Endothelial cell of umbilical vein (primary cell): ENCODE data around the gene ZNF512. TPM values are rescaled to one million over a fixed set of nuclear protein-coding genes. Genes with fewer than 3 reads are reported as not detected.

Experiments used
- BruUV-seq: library from RNA; stranded (reverse); fragments of 400-500 nt; replicated peaks from 2 replicates; lab custom pipeline; 2021; lab: Mats Ljungman, UMichigan
- CTCF ChIA-PET: fragments of 300-600, 350-600 bp; sonication (Branson Sonifier 250); formaldehyde crosslinking; loops from one replicate; lab custom pipeline; 2021; ENCODE audit warnings: antibody characterized with exemption, inconsistent platforms; lab: Charles Lee
- POLR2A ChIA-PET: fragments of 300-600, 350-600 bp; sonication (Branson Sonifier 250); formaldehyde crosslinking; loops from one replicate; lab custom pipeline; 2021; ENCODE audit warnings: antibody characterized with exemption, inconsistent platforms; lab: Charles Lee
- DNase-seq: peaks from one replicate; pipeline ENCODE4 v3.0.0-alpha.2; 2011; ENCODE audit warnings: low read depth, low spot score
- FAIRE-seq: peaks from 2 replicates; lab custom pipeline; 2011; peaks lifted over from hg19 to GRCh38; lab: Jason Lieb, UNC
- H2AFZ ChIP-seq: 2 replicates; pipeline ENCODE4 v1.6.0; 2012; ENCODE audit warnings: low read depth, low read length, control low read depth, inconsistent platforms
- H3K27ac ChIP-seq: 2 replicates; pipeline ENCODE4 v1.5.1; 2011; ENCODE audit warnings: low read depth, mild to moderate bottlenecking, control low read depth, low read length, moderate library complexity; ENCODE audit not compliant: insufficient read depth
- H3K27me3 ChIP-seq, 2 experiments: 2 replicates each; pipeline versions ENCODE4 v1.6.0 to v1.6.1; 2011; ENCODE audit warnings: low read length in 2 of 2, mixed read lengths in 1 of 2; ENCODE audit not compliant: control insufficient read depth in 2 of 2, insufficient read depth in 2 of 2
- H3K36me3 ChIP-seq, 2 experiments: 2 replicates in 1 of 2; 3 replicates in 1 of 2; pipeline ENCODE4 v1.5.1; 2011; ENCODE audit warnings: low read length in 2 of 2, mild to moderate bottlenecking in 1 of 2, moderate library complexity in 1 of 2; ENCODE audit not compliant: control insufficient read depth in 2 of 2, insufficient read depth in 2 of 2; ENCODE audit errors: extremely low read depth in 1 of 2
- H3K4me1 ChIP-seq: 3 replicates; pipeline ENCODE4 v1.5.1; 2011; ENCODE audit warnings: mild to moderate bottlenecking, low read length; ENCODE audit not compliant: control insufficient read depth, insufficient read depth; ENCODE audit errors: extremely low read depth
- H3K4me2 ChIP-seq: 2 replicates; pipeline ENCODE4 v1.6.1; 2011; ENCODE audit warnings: low read length, control low read depth, mixed read lengths; ENCODE audit not compliant: insufficient read depth
- H3K4me3 ChIP-seq, 3 experiments: fragments of 200-600 bp in 1 of 3; sonication (generic), shearing (Covaris generic) in 1 of 3; replicated peaks in 1 of 3; 2 replicates each; pipeline ENCODE4 v1.5.1; 2011 to 2016; ENCODE audit warnings: control low read depth in 3 of 3, low read length in 3 of 3, mild to moderate bottlenecking in 2 of 3, inconsistent platforms in 1 of 3, low read depth in 1 of 3, moderate library complexity in 1 of 3; ENCODE audit not compliant: insufficient read depth in 1 of 3
- H3K79me2 ChIP-seq: 2 replicates; pipeline ENCODE4 v1.6.0; 2012; ENCODE audit warnings: low read length, inconsistent platforms; ENCODE audit not compliant: control insufficient read depth, insufficient read depth
- H3K9ac ChIP-seq: replicated peaks from 2 replicates; pipeline ENCODE3; 2011; ENCODE audit warnings: low read length, control low read depth; ENCODE audit not compliant: insufficient read depth; ENCODE audit errors: extremely low read depth
- H3K9me1 ChIP-seq: replicated peaks from 3 replicates; pipeline ENCODE4 v1.6.0; 2011; ENCODE audit warnings: mild to moderate bottlenecking, low read length; ENCODE audit not compliant: control insufficient read depth, insufficient read depth; ENCODE audit errors: extremely low read depth
- H3K9me3 ChIP-seq: replicated peaks from 2 replicates; pipeline ENCODE4 v1.5.1; 2012; ENCODE audit warnings: low read length, inconsistent platforms; ENCODE audit not compliant: control insufficient read depth, insufficient read depth
- H4K20me1 ChIP-seq: replicated peaks from 2 replicates; pipeline ENCODE3; 2011; ENCODE audit warnings: mild to moderate bottlenecking, low read length; ENCODE audit not compliant: control insufficient read depth, insufficient read depth; ENCODE audit errors: extremely low read depth
- EZH2 ChIP-seq: IDR thresholded peaks from 2 replicates; pipeline ENCODE4 v1.6.1; 2012; ENCODE audit warnings: borderline replicate concordance, low read depth, mild to moderate bottlenecking, moderate library complexity, low read length, inconsistent platforms; ENCODE audit not compliant: severe bottlenecking
- FOS ChIP-seq: IDR thresholded peaks from 2 replicates; pipeline ENCODE4 v1.6.1; 2011; ENCODE audit warnings: mild to moderate bottlenecking, low read length, moderate library complexity, borderline replicate concordance; ENCODE audit not compliant: insufficient read depth
- GATA2 ChIP-seq: IDR thresholded peaks from 2 replicates; pipeline ENCODE4 v1.7.0; 2011; ENCODE audit warnings: low read depth, mild to moderate bottlenecking, moderate library complexity, mixed read lengths, low read length; ENCODE audit not compliant: insufficient read length, insufficient read depth
- JUN ChIP-seq: IDR thresholded peaks from 2 replicates; pipeline ENCODE4 v1.6.1; 2011; ENCODE audit warnings: borderline replicate concordance, low read depth; ENCODE audit not compliant: insufficient read length, insufficient read depth
- MYC ChIP-seq: IDR thresholded peaks from one replicate; pipeline ENCODE4 v1.6.1; 2011; ENCODE audit warnings: mild to moderate bottlenecking, low read depth, low read length
- POLR2A ChIP-seq: IDR thresholded peaks from 2 replicates; pipeline ENCODE4 v1.6.1; 2012; ENCODE audit warnings: low read depth, mild to moderate bottlenecking, control low read depth, low read length
- POLR2AphosphoS5 ChIP-seq: IDR thresholded peaks from 2 replicates; pipeline ENCODE4 v1.6.1; 2012; ENCODE audit warnings: low read depth, mild to moderate bottlenecking, control low read depth, low read length, moderate library complexity; ENCODE audit not compliant: insufficient read depth
- dilution Hi-C: fragments of 300-500 bp; cut with MboI; formaldehyde crosslinking; loops from one replicate; pipeline ENCODE4 v1.15.0; 2019; ENCODE audit warnings: low sequenced_read_pairs; ENCODE audit not compliant: extremely low pct_ligation_motif_present
- intact Hi-C: fragments of 100-400 bp; cut with micrococcal nuclease; formaldehyde crosslinking; loops from one replicate; pipeline ENCODE4 v1.10.0; 2022
- polyA plus RNA-seq, 4 experiments: library from polyadenylated mRNA; depleted of rRNA in 3 of 4; stranded (reverse) in 3 of 4; unstranded in 1 of 4; fragments of >200 nt; gene quantifications; 2 replicates each; pipeline versions ENCODE4 v1.2.1 to v1.2.3, GENCODE V29; 2011 to 2012; ENCODE audit warnings: missing spikeins in 1 of 4
- total RNA-seq: library from RNA; stranded (reverse); gene quantifications from 2 replicates; pipeline ENCODE4 v1.2.3, GENCODE V29; 2021
- TF ChIP-seq, protein P1 (sequence below): IDR thresholded peaks from 2 replicates; pipeline ENCODE4 v1.6.1; 2011; ENCODE audit not compliant: insufficient read depth, insufficient read length
- TF ChIP-seq, protein P2 (sequence below), 2 donors: IDR thresholded peaks; 1 replicate in 1 of 2; 2 replicates in 1 of 2; pipeline ENCODE4 v1.5.1; 2011; ENCODE audit warnings: low read length in 2 of 2, mild to moderate bottlenecking in 2 of 2, moderate library complexity in 2 of 2, control low read depth in 1 of 2, inconsistent platforms in 1 of 2, low read depth in 1 of 2; ENCODE audit not compliant: insufficient read depth in 1 of 2; ENCODE audit errors: extremely low read depth in 1 of 2

Gene ZNF512
- total and polyA plus RNA-seq, 2 donors (not counting 3 experiments of a cell fraction or from before 2014, with no cell fraction given), result 17.8 to 37.0 TPM

DNA sequence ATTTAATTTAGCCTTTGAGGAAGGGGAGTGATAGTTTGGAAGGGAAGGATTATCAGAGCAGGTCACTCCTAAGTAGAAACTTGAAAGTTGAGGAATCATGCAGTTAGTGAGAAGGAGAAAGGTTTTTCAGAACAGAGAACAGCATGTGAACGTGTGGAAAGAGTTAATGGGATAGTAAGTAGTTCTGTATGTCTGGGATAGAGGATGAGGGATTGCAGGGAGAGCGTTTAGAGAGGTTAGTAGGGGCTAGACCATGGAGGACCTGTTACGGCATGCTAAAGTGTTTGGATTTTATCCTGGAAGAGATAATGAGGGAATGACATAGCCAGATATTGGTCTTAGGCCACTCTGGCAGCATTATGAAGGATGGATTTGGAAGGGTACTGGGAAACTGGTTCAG is 1.8 kb downstream of the ZNF512 start:
- no peaks in the 10 kb centered on the region for H3K9me1 ChIP-seq
- FAIRE-seq (no peak), DNase-seq (no peak)
- ChIA-PET POLR2A (no interaction called here), CTCF (interaction anchor here (1.3 to 1.4 kb wide), 2 partner anchors 10 to 36 kb away, joined by 3 to 5 read pairs; no protein-coding TSS in a partner anchor)
- H4K20me1 ChIP-seq, result peaks cover 3% of the 10 kb centered on the region
- H3K9ac ChIP-seq, result no peak overlapping the region
- peaks cover 24% of the 10 kb centered on the region for H3K4me1 ChIP-seq
- H3K4me3 ChIP-seq, result peak overlapping the region in 2 of 3 experiments; percentile 94 to 98
- H3K9me3 ChIP-seq, result no peaks in the 10 kb centered on the region
- H3K27me3 ChIP-seq, result no peaks in the 10 kb centered on the region
- H3K4me2 ChIP-seq, result peak overlapping the region; percentile 96
- no peak overlapping the region for H2AFZ ChIP-seq
- BruUV-seq, result no TSS peak
- intact Hi-C loops, result loop anchor here (5.0 kb wide), 2 partner anchors 157 to 177 kb away; partner anchors contain the start of genes NRBP1 and PPM1G
- H3K79me2 ChIP-seq, result peaks cover 66% of the 10 kb centered on the region
- dilution Hi-C loops, result loop anchor here (25.0 kb wide), 1 partner anchor 122 kb away; no protein-coding TSS in a partner anchor
- H3K36me3 ChIP-seq, result no peaks in the 10 kb centered on the region
- TF ChIP-seq, protein P1, sequence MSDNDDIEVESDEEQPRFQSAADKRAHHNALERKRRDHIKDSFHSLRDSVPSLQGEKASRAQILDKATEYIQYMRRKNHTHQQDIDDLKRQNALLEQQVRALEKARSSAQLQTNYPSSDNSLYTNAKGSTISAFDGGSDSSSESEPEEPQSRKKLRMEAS, result no peak
- TF ChIP-seq FOS (no peak), POLR2AphosphoS5 (no peak), GATA2 (no peak), EZH2 (no peak), JUN (no peak), MYC (no peak), POLR2A (no peak)
- TF ChIP-seq, protein P2, sequence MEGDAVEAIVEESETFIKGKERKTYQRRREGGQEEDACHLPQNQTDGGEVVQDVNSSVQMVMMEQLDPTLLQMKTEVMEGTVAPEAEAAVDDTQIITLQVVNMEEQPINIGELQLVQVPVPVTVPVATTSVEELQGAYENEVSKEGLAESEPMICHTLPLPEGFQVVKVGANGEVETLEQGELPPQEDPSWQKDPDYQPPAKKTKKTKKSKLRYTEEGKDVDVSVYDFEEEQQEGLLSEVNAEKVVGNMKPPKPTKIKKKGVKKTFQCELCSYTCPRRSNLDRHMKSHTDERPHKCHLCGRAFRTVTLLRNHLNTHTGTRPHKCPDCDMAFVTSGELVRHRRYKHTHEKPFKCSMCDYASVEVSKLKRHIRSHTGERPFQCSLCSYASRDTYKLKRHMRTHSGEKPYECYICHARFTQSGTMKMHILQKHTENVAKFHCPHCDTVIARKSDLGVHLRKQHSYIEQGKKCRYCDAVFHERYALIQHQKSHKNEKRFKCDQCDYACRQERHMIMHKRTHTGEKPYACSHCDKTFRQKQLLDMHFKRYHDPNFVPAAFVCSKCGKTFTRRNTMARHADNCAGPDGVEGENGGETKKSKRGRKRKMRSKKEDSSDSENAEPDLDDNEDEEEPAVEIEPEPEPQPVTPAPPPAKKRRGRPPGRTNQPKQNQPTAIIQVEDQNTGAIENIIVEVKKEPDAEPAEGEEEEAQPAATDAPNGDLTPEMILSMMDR (IDR thresholded peaks at IDR 0.05; ENCODE audit: extremely low read depth in 1 of 2, insufficient read depth in 1 of 2, low read depth in 1 of 2, low read length in 2 of 2), result no peak
- H3K27ac ChIP-seq, result no peak overlapping the region
